ENCODE measurements around the gene PLA2G2F.

Gene PLA2G2F

GRCh38 chr1:20174937-20175666 lies 36.0 kb downstream of the PLA2G2F start:
- no peak for DNase-seq

GRCh38 chr1:20178634-20179370 lies 39.7 kb downstream of the PLA2G2F start:
- DNase-seq = no peak

GRCh38 chr1:20179371-20180128 lies 40.4 kb downstream of the PLA2G2F start:
- no peak for DNase-seq

GRCh38 chr1:20180129-20180843 lies 41.2 kb downstream of the PLA2G2F start:
- no peak for DNase-seq

GRCh38 chr1:20180844-20181207 lies 41.7 kb downstream of the PLA2G2F start:
- no peak for DNase-seq

- no peak for DNase-seq
Observed at GRCh38 chr1:20182415-20182814, 43.3 kb downstream of the PLA2G2F start.

- DNase-seq = no peak
Observed at GRCh38 chr1:20183035-20183434, 43.9 kb downstream of the PLA2G2F start.

- no peak for DNase-seq
Observed at GRCh38 chr1:20183616-20184271, 44.6 kb downstream of the PLA2G2F start.

GRCh38 chr1:20184481-20184900 lies 45.4 kb downstream of the PLA2G2F start:
- DNase-seq = no peak

- DNase-seq = peak; percentile 78
Observed at GRCh38 chr1:20184997-20185833, 46.1 kb downstream of the PLA2G2F start.

- peak; percentile 81 for DNase-seq
Observed at GRCh38 chr1:20185834-20186782, 47.0 kb downstream of the PLA2G2F start, which contains the start of the genes PLA2G2C and UBXN10. Gene PLA2G2C, minus strand, starts transcription at chr1:20186518. Its CDS starts 9,155 bp downstream, at chr1:20177363. Gene UBXN10, plus strand, starts transcription at chr1:20186096. Its CDS starts 4,466 bp downstream, at chr1:20190562.

- peak; percentile 64 for DNase-seq
Observed at GRCh38 chr1:20187103-20187812, 48.1 kb downstream of the PLA2G2F start.

- DNase-seq = no peak
Observed at GRCh38 chr1:20187813-20188454, 48.8 kb downstream of the PLA2G2F start.

GRCh38 chr1:20188455-20188817 lies 49.3 kb downstream of the PLA2G2F start:
- no peak for DNase-seq

- no peak for DNase-seq
Observed at GRCh38 chr1:20189664-20190063, 50.5 kb downstream of the PLA2G2F start.

GRCh38 chr1:20190256-20191160 lies 51.4 kb downstream of the PLA2G2F start:
- DNase-seq = no peak

GRCh38 chr1:20191266-20191825 lies 52.2 kb downstream of the PLA2G2F start:
- no peak for DNase-seq
